GM12878 (cell line): ENCODE measurements around the gene HS6ST1.

ENCODE experiments used
- CHD2 ChIP-seq: IDR thresholded peaks from 2 replicates; pipeline ENCODE4 v1.6.1; 2011; ENCODE audit warnings: low read depth, low read length, improper control_type of control experiment, borderline replicate concordance
- CTCF ChIP-seq, 3 experiments: IDR thresholded peaks in 2 of 3; conservative IDR thresholded peaks in 1 of 3; 2 replicates each; pipeline ENCODE4 v1.5.1; 2011; ENCODE audit warnings: low read depth in 3 of 3, low read length in 3 of 3, mild to moderate bottlenecking in 3 of 3, control low read depth in 2 of 3, moderate library complexity in 2 of 3, inconsistent platforms in 1 of 3, mixed read lengths in 1 of 3; ENCODE audit not compliant: control insufficient read depth in 2 of 3, insufficient read depth in 1 of 3; ENCODE audit errors: extremely low read depth in 1 of 3
- EP300 ChIP-seq, 2 experiments: fragments of 150-350 bp in 1 of 2; IDR thresholded peaks; 2 replicates each; pipeline ENCODE4 v1.6.1; 2011 to 2012; ENCODE audit warnings: low read depth in 2 of 2, low read length in 2 of 2, borderline replicate concordance in 1 of 2, improper control_type of control experiment in 1 of 2, inconsistent platforms in 1 of 2; ENCODE audit not compliant: control insufficient read depth in 1 of 2
- ETV6 ChIP-seq, 2 experiments: fragments of 450-650 bp in 1 of 2; IDR thresholded peaks in 1 of 2; conservative IDR thresholded peaks in 1 of 2; 2 replicates each; pipeline ENCODE4 v1.6.1; 2014; ENCODE audit warnings: antibody characterized with exemption in 1 of 2, borderline replicate concordance in 1 of 2, low read depth in 1 of 2, mild to moderate bottlenecking in 1 of 2, moderate library complexity in 1 of 2
- NFIC ChIP-seq: IDR thresholded peaks from 2 replicates; pipeline ENCODE4 v1.6.1; 2012; ENCODE audit warnings: low read depth, mild to moderate bottlenecking, inconsistent platforms, low read length, moderate library complexity
- POLR2A ChIP-seq: IDR thresholded peaks from 2 replicates; pipeline ENCODE4 v1.6.1; 2011; ENCODE audit warnings: low read depth, mild to moderate bottlenecking, low read length
- POLR2AphosphoS5 ChIP-seq: IDR thresholded peaks from 2 replicates; pipeline ENCODE4 v1.6.1; 2011; ENCODE audit warnings: mild to moderate bottlenecking, low read length, inconsistent platforms
- RAD21 ChIP-seq: IDR thresholded peaks from 2 replicates; pipeline ENCODE4 v1.6.1; 2011; ENCODE audit warnings: mild to moderate bottlenecking, low read depth, low read length, moderate library complexity; ENCODE audit not compliant: insufficient read depth
- RFX5 ChIP-seq: IDR thresholded peaks from 2 replicates; pipeline ENCODE4 v1.6.1; 2011; ENCODE audit warnings: low read depth, low read length, improper control_type of control experiment
- SRF ChIP-seq, 2 experiments: IDR thresholded peaks; 2 replicates each; pipeline ENCODE4 v1.6.1; 2011; ENCODE audit warnings: low read depth in 2 of 2, low read length in 2 of 2, mild to moderate bottlenecking in 1 of 2, moderate library complexity in 1 of 2
- USF2 ChIP-seq: IDR thresholded peaks from 2 replicates; pipeline ENCODE4 v1.6.1; 2011; ENCODE audit warnings: low read depth, low read length, improper control_type of control experiment, borderline replicate concordance
- ZNF217 ChIP-seq: fragments of 450-650 bp; IDR thresholded peaks from 2 replicates; pipeline ENCODE4 v1.6.1; 2017; ENCODE audit warnings: antibody characterized with exemption, mild to moderate bottlenecking

DNA sequence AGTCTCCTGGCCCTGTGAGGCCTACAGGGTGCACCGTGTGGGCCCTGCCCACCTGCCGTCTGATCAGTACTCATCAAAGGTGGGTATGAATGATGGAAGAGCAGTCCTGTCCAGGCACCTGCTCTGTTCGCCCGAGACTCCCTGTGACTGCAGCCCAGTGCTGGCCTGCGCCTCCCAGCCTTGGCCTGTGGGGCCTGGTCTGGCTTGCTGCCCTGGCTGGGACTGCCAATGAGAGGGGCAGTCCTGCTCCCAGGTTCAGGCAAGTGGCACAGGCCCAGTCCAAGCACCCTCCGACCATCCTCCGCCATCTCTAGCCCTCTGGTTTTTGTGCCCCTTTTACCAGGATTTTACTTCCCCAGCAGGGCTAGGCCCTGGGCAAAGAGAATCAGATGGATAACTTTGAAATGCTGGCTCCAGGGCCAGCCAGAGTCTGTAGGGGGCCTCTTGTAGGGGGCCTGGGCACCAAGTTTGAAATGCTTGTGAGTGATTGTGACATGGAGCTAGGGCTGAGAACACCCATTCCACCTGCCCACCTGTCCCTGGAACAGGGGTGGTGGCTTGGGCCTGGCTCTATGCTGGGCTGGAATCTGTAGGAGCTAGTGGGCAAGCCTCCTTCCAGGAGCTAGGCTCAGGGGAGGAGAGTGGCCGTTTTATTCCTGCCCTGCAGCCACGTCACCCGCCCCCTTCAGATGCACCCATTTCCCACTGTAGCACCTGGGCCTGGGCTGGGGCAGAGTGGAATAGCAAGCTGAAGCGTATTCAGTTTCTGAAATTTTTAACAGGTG is 8.7 kb upstream of the HS6ST1 start:
- TF ChIP-seq ETV6 (conservative IDR thresholded peaks at IDR 0.05 in 1 of 2, IDR thresholded peaks at IDR 0.05 in 1 of 2; ENCODE audit: borderline replicate concordance in 1 of 2, low read depth in 1 of 2) (no peak), POLR2A (no peak), CTCF (IDR thresholded peaks at IDR 0.05 in 2 of 3, conservative IDR thresholded peaks at IDR 0.05 in 1 of 3; ENCODE audit: control insufficient read depth in 2 of 3, extremely low read depth in 1 of 3, insufficient read depth in 1 of 3, low read depth in 3 of 3, low read length in 3 of 3) (no peak), NFIC (no peak), ZNF217 (no peak), RAD21 (no peak), CHD2 (no peak), USF2 (no peak), POLR2AphosphoS5 (no peak), EP300 (IDR thresholded peaks at IDR 0.05; ENCODE audit: borderline replicate concordance in 1 of 2, control insufficient read depth in 1 of 2, low read depth in 2 of 2, low read length in 2 of 2) (no peak), SRF (IDR thresholded peaks at IDR 0.05; ENCODE audit: low read depth in 2 of 2, low read length in 2 of 2) (no peak), RFX5 (no peak)
